RWPE1 (cell line): ENCODE data around the gene CTNS.

Experiments used
- CTCF ChIA-PET: fragments of 350-600 bp; sonication (Branson Sonifier 250); formaldehyde crosslinking; extraction: SDS; loops from one replicate; lab custom pipeline; 2021; lab: Yijun Ruan, JAX
- POLR2A ChIA-PET: fragments of 400-600 bp; formaldehyde crosslinking; extraction: SDS; loops from one replicate; lab custom pipeline; 2020; ENCODE audit warnings: antibody characterized with exemption; ENCODE audit not compliant: low non-redundant PET; lab: Yijun Ruan, JAX
- DNase-seq: peaks from one replicate; pipeline ENCODE4 v3.0.0; 2012; ENCODE audit warnings: low spot score
- H3K27ac ChIP-seq: fragments of 450-650 bp; 2 replicates; pipeline ENCODE4 v1.5.1; 2017
- TF ChIP-seq, protein P1 (sequence below): fragments of 450-650 bp; conservative IDR thresholded peaks from 2 replicates; pipeline ENCODE4 v1.5.1; 2017; ENCODE audit warnings: low read depth, mild to moderate bottlenecking

CTNS gene

DNA sequence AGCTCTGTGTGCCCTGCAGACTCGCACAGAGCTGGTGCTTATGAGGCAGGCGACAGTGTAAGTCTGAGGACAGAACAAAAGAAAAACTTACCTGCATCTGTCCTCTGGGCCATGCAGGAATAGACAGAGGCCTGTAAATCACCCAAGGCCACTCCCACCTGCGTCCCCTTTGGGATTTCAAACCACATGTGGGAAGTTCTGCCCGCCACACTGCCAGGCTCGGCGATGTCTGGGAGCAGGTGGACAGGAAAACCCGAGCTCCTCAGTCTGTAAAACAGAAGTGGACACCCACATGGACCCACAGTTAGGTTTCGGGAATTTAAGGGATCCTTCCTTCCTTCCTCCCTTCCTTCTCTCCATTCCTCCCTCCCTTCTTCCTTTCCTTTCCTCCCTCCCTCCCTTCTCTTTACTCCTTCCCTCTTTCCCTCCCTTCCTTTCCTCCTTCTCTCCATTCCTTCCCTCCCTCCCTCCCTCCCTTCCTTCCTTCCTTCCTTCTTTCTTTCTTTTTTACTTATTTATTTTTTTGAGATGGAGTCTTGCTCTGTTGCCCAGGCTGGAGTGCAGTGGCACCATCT lies 15.3 kb upstream of the CTNS start:
- ChIA-PET POLR2A (no interaction called here), CTCF (no interaction called here)
- no peak for DNase-seq
- TF ChIP-seq, protein P1, sequence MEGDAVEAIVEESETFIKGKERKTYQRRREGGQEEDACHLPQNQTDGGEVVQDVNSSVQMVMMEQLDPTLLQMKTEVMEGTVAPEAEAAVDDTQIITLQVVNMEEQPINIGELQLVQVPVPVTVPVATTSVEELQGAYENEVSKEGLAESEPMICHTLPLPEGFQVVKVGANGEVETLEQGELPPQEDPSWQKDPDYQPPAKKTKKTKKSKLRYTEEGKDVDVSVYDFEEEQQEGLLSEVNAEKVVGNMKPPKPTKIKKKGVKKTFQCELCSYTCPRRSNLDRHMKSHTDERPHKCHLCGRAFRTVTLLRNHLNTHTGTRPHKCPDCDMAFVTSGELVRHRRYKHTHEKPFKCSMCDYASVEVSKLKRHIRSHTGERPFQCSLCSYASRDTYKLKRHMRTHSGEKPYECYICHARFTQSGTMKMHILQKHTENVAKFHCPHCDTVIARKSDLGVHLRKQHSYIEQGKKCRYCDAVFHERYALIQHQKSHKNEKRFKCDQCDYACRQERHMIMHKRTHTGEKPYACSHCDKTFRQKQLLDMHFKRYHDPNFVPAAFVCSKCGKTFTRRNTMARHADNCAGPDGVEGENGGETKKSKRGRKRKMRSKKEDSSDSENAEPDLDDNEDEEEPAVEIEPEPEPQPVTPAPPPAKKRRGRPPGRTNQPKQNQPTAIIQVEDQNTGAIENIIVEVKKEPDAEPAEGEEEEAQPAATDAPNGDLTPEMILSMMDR = no peak
- H3K27ac ChIP-seq = no peak overlapping the region

DNA sequence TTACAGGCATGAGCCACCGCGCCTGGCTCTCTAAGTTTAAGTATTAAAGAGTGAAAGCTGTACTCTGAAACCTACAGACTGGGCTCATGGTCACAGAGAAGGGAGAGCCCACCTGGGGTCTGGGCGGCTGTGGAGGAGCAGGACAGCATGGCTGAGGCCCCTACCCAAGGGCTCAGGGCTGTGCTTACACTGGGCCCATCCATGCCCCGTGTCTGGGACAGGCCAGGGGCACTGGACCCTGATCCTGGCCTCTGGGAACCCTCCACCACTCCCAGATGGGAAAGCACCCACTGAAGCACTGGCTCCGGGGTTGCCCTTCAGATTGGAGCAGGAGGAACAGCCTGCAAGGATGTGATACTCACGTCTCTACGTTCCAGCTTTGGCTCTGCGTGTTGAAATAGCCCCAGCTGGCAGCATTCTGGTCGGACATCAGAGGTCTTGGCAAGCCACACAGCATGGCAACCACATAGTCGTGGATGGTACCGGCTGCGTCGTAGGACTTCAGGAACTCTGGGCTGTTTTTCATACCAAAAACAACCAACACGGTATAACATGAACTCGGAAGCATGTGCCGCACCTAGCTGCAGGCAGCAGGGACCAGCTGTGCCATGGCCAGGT lies 13.5 kb upstream of the CTNS start:
- POLR2A ChIA-PET = no interaction called here

DNA sequence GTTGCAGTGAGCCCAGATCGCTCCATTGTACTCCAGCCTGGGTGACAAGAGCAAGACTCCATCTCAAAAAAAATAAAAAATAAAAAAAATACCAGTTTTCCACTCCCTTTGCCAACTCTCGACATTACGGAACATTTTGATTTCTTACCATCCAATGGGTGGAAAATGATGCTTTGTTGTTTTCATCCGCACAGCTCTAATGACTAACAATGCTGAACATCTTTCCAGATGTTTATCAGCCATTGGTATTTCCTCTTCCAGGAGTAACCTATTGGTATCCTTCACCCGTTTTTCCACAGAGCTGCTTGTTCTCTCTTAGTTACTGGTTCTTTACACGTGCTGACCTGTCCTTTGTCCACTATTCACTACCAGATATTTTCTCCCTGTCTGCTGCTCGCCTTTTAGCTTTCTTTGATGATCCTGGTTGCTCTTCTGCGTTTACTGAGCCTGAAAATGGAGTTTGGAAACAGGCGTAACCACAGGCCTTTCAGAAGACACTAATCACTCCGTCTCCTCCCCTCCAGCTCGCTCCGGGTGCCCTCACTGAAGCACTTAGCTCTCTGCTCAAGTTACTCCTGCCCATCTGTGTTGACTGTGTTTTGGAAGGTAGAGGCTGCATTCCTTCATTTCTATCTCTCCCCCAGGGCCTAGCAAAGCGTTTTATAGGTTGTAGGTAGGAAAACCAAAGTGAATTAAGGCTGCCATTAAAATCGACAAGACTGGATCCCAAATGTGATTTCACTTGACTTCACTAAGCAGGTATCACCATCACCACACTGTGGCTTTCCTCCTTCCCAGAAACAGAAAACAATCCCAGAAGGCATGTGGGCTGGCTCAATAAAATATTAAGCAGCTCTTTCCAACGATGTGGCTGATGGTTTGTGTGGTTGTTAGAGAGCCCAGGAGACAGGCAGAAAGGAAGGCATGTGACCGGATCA lies 9.5 kb upstream of the CTNS start:
- TF ChIP-seq, protein P1 = no peak
- CTCF ChIA-PET = interaction anchor here (0.6 kb wide), 3 partner anchors 15 to 175 kb away, joined by 3 to 5 read pairs (median 4); no protein-coding TSS in a partner anchor
- DNase-seq = no peak
- H3K27ac ChIP-seq = no peak overlapping the region
- POLR2A ChIA-PET = interaction anchor here (0.8 kb wide), 1 partner anchor 9 kb away, joined by 3 read pairs; the partner anchor contains the start of genes CTNS and SHPK

More for the DNA sequence above, 13.5 kb upstream of the CTNS start:
- TF ChIP-seq, protein P1 = no peak
- DNase-seq = no peak
- H3K27ac ChIP-seq = no peak overlapping the region
- CTCF ChIA-PET = no interaction called here

DNA sequence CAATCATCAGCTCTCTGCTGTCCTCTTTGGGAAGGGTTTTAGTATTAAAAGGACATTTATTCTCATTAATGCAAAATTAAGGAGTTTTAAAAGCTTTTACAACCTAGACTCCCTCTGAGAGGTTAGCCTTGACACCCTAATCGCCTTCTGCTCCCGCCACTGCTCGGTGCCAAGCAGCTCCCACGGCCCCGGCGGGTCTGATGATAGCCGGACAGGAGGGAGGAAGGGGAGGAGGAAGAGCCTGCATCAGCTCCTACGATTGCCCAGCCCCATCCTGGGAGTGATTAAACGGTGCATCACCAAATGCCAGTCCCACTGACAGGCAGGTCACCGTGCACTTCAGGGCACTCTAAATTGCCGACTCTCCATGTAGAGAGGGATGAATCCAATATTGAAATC lies 8.8 kb upstream of the CTNS start:
- H3K27ac ChIP-seq = no peak overlapping the region
- POLR2A ChIA-PET = no interaction called here
- TF ChIP-seq, protein P1 = no peak
- CTCF ChIA-PET = interaction anchor here (0.6 kb wide), 1 partner anchor 27 kb away, joined by 3 read pairs; no protein-coding TSS in a partner anchor
- DNase-seq = no peak

DNA sequence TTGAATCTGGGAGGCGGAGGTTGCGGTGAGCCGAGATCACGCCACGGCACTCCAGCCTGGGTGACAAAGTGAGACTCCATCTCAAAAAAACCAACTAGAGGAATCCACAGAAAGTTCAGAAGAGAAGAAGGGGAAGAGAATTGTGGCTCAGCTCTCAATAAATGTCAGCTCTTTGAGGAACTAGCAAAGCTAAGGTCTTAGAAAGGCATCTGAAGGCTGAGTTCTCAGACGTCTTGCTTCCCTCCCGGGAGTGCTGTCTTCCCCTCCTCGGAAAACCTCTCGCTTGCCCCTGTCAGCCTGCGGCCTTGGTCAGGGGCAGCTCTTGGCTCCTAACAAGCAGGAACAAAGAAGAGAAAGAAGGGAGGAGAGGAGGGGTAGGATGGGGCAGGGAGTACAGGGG lies 5.8 kb upstream of the CTNS start:
- no peak for DNase-seq
- ChIA-PET CTCF (no interaction called here), POLR2A (no interaction called here)
- TF ChIP-seq, protein P1 = no peak
- H3K27ac ChIP-seq = no peak overlapping the region

DNA sequence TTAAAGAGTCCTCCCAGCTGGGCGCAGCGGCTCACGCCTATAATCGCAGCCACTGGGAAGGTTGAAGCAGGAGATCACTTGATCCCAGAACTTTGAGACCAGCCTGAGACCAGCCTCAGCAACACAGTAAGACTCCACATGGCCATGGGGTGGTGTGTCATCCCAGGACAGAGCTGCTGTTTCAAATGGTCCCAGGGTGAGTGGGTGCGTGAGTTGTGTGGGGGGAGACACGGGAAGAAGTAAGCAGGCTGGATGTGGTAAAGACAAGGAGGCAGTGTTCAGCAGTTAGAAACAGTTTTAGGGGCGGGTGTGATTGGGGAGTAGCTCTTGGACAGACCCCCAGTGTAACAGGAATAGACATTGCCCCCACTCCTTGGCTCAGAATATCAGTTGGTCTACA lies 4.3 kb upstream of the CTNS start:
- CTCF ChIA-PET = no interaction called here
- H3K27ac ChIP-seq = no peak overlapping the region
- TF ChIP-seq, protein P1 = no peak
- POLR2A ChIA-PET = no interaction called here
- DNase-seq = no peak
